A549 (cell line): ENCODE measurements around the gene TSGA10IP.

Experiments used
- HOXB5 ChIP-seq: fragments of 250-450 bp; sonication (Bioruptor Pico); IDR thresholded peaks from 2 replicates; pipeline ENCODE4 v1.5.0; 2020; ENCODE audit warnings: mild to moderate bottlenecking, moderate library complexity
- MAFK ChIP-seq: fragments of 450-650 bp; IDR thresholded peaks from 2 replicates; pipeline ENCODE4 v1.6.1; 2014; ENCODE audit not compliant: partially characterized antibody
- NR3C1 ChIP-seq: fragments of >200 bp; sonication (Bioruptor Twin); formaldehyde crosslinking; IDR thresholded peaks from 3 replicates; pipeline ENCODE4 v1.6.1; 2017
- POLR2A ChIP-seq: IDR thresholded peaks from 2 replicates; pipeline ENCODE4 v1.6.1; 2012; ENCODE audit warnings: mild to moderate bottlenecking, low read length
- RAD21 ChIP-seq, 2 experiments: fragments of >200 bp in 1 of 2; sonication (Bioruptor Twin) in 1 of 2; formaldehyde crosslinking in 1 of 2; IDR thresholded peaks in 1 of 2; conservative IDR thresholded peaks in 1 of 2; 2 replicates in 1 of 2; 3 replicates in 1 of 2; pipeline ENCODE4 v1.6.1; 2012 to 2018; ENCODE audit warnings: inconsistent platforms in 1 of 2
- RCOR1 ChIP-seq: fragments of 150-350 bp; IDR thresholded peaks from 2 replicates; pipeline ENCODE4 v1.6.1; 2014; ENCODE audit warnings: antibody characterized with exemption, low read length, low read depth
- ZFP36 ChIP-seq: fragments of 450-650 bp; IDR thresholded peaks from 2 replicates; pipeline ENCODE4 v1.6.1; 2014; ENCODE audit warnings: borderline replicate concordance; ENCODE audit not compliant: partially characterized antibody
- TF ChIP-seq, protein P1 (sequence below): fragments of >200 bp; sonication (Bioruptor Twin); formaldehyde crosslinking; IDR thresholded peaks from 3 replicates; pipeline ENCODE4 v1.5.1; 2016
- TF ChIP-seq, protein P2 (sequence below): IDR thresholded peaks from 2 replicates; pipeline ENCODE4 v1.6.1; 2012; ENCODE audit warnings: low read depth, borderline replicate concordance
- TF ChIP-seq, protein P3 (sequence below): fragments of 250-450 bp; sonication (Bioruptor Pico); IDR thresholded peaks from 2 replicates; pipeline ENCODE4 v1.5.0; 2021; ENCODE audit warnings: mild to moderate bottlenecking, moderate library complexity, borderline replicate concordance
- TF ChIP-seq, protein P4 (sequence below): fragments of 450-650 bp; IDR thresholded peaks from 2 replicates; pipeline ENCODE4 v1.6.1; 2014; ENCODE audit warnings: antibody characterized with exemption

DNA sequence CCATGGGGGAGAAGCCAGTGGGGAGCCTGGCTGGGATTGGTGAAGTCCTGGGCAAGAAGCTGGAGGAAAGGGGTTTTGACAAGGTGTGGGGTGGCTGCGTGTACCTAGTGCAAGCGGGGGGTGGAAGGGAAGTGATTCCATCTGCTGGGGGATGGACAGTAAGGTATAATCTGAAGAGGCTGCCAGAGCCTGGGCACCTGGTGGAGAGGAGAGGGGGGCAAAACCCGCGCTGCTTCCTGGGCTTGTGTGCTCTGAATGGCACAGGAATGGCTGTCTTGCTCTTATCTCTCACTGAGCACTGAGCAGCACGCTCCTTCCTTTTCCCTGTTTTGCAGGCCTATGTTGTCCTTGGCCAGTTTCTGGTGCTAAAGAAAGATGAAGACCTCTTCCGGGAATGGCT lies 58.0 kb downstream of the TSGA10IP start:
- TF ChIP-seq, protein P1, sequence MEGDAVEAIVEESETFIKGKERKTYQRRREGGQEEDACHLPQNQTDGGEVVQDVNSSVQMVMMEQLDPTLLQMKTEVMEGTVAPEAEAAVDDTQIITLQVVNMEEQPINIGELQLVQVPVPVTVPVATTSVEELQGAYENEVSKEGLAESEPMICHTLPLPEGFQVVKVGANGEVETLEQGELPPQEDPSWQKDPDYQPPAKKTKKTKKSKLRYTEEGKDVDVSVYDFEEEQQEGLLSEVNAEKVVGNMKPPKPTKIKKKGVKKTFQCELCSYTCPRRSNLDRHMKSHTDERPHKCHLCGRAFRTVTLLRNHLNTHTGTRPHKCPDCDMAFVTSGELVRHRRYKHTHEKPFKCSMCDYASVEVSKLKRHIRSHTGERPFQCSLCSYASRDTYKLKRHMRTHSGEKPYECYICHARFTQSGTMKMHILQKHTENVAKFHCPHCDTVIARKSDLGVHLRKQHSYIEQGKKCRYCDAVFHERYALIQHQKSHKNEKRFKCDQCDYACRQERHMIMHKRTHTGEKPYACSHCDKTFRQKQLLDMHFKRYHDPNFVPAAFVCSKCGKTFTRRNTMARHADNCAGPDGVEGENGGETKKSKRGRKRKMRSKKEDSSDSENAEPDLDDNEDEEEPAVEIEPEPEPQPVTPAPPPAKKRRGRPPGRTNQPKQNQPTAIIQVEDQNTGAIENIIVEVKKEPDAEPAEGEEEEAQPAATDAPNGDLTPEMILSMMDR = no peak
- TF ChIP-seq RCOR1 (no peak), POLR2A (no peak), ZFP36 (no peak), NR3C1 (no peak), RAD21 (conservative IDR thresholded peaks at IDR 0.05 in 1 of 2, IDR thresholded peaks at IDR 0.05 in 1 of 2) (no peak), HOXB5 (no peak), MAFK (no peak)
- TF ChIP-seq, protein P2, sequence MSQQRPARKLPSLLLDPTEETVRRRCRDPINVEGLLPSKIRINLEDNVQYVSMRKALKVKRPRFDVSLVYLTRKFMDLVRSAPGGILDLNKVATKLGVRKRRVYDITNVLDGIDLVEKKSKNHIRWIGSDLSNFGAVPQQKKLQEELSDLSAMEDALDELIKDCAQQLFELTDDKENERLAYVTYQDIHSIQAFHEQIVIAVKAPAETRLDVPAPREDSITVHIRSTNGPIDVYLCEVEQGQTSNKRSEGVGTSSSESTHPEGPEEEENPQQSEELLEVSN = no peak
- TF ChIP-seq, protein P3, sequence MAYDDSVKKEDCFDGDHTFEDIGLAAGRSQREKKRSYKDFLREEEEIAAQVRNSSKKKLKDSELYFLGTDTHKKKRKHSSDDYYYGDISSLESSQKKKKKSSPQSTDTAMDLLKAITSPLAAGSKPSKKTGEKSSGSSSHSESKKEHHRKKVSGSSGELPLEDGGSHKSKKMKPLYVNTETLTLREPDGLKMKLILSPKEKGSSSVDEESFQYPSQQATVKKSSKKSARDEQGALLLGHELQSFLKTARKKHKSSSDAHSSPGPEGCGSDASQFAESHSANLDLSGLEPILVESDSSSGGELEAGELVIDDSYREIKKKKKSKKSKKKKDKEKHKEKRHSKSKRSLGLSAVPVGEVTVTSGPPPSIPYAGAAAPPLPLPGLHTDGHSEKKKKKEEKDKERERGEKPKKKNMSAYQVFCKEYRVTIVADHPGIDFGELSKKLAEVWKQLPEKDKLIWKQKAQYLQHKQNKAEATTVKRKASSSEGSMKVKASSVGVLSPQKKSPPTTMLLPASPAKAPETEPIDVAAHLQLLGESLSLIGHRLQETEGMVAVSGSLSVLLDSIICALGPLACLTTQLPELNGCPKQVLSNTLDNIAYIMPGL (CRISPR knock-in tag) = no peak
- TF ChIP-seq, protein P4, sequence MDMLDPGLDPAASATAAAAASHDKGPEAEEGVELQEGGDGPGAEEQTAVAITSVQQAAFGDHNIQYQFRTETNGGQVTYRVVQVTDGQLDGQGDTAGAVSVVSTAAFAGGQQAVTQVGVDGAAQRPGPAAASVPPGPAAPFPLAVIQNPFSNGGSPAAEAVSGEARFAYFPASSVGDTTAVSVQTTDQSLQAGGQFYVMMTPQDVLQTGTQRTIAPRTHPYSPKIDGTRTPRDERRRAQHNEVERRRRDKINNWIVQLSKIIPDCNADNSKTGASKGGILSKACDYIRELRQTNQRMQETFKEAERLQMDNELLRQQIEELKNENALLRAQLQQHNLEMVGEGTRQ = no peak
